SU-DHL-6 (cell line): ENCODE measurements around the gene ANXA11.

ENCODE experiments used
- H2AFZ ChIP-seq: fragments of 200-600 bp; sonication (generic); 2 replicates; pipeline ENCODE4 v1.6.1; 2014; ENCODE audit warnings: low read depth, mild to moderate bottlenecking, moderate library complexity, mixed read lengths, antibody characterized with exemption, low read length; ENCODE audit not compliant: severe bottlenecking
- H3F3A ChIP-seq: fragments of 200-600 bp; shearing (Covaris generic); 2 replicates; pipeline ENCODE4 v1.6.0; 2016; ENCODE audit warnings: antibody characterized with exemption, mild to moderate bottlenecking; ENCODE audit not compliant: insufficient read depth
- H3K27ac ChIP-seq: fragments of 200-600 bp; sonication (generic); 2 replicates; pipeline ENCODE4 v1.5.1; 2016; ENCODE audit warnings: low read depth, mild to moderate bottlenecking, low read length, moderate library complexity, mixed read lengths
- H3K27me3 ChIP-seq: fragments of 200-600 bp; sonication (generic), shearing (Covaris generic); 2 replicates; pipeline ENCODE4 v1.6.0; 2014; ENCODE audit warnings: mild to moderate bottlenecking, low read length
- H3K36me3 ChIP-seq: fragments of 200-600 bp; sonication (generic); 2 replicates; pipeline ENCODE4 v1.6.1; 2014; ENCODE audit warnings: mild to moderate bottlenecking, low read length, mixed read lengths
- H3K4me2 ChIP-seq: fragments of 300-600, 200-600 bp; shearing (Covaris generic), sonication (generic); 2 replicates; pipeline ENCODE4 v1.6.0; 2014; ENCODE audit warnings: low read length, low read depth, mild to moderate bottlenecking; ENCODE audit not compliant: poor library complexity, severe bottlenecking
- H3K4me3 ChIP-seq: fragments of 200-600 bp; sonication (generic); 2 replicates; pipeline ENCODE4 v1.5.1; 2014; ENCODE audit warnings: antibody characterized with exemption, low read length, mild to moderate bottlenecking, mixed read lengths; ENCODE audit not compliant: insufficient read depth, poor library complexity, severe bottlenecking
- H3K79me2 ChIP-seq: fragments of 200-600 bp; sonication (generic); 2 replicates; pipeline ENCODE4 v1.6.1; 2014; ENCODE audit warnings: mild to moderate bottlenecking, low read length, moderate library complexity; ENCODE audit not compliant: insufficient read depth
- H3K9ac ChIP-seq: fragments of 200-600 bp; sonication (generic); 2 replicates; pipeline ENCODE4 v1.7.0; 2014; ENCODE audit warnings: mild to moderate bottlenecking, low read length
- H3K9me2 ChIP-seq: fragments of 200-600 bp; sonication (generic); replicated peaks from 2 replicates; pipeline ENCODE4 v1.6.1; 2014; ENCODE audit warnings: low read length; ENCODE audit not compliant: insufficient read depth
- H3K9me3 ChIP-seq: fragments of 200-600 bp; sonication (generic); 2 replicates; pipeline ENCODE4 v1.6.1; 2014; ENCODE audit warnings: low read length, mixed read lengths; ENCODE audit not compliant: insufficient read depth
- H4K20me1 ChIP-seq: fragments of 200-600 bp; sonication (generic); 2 replicates; pipeline ENCODE4 v1.6.1; 2014; ENCODE audit warnings: low read depth, mild to moderate bottlenecking, antibody characterized with exemption, low read length, moderate library complexity, mixed read lengths
- CTCF ChIP-seq: fragments of 200-600 bp; sonication (generic); IDR thresholded peaks from one replicate; pipeline ENCODE4 v1.5.1; 2017; ENCODE audit warnings: antibody characterized with exemption, mild to moderate bottlenecking, low read length, moderate library complexity; ENCODE audit not compliant: insufficient read depth, poor library complexity, severe bottlenecking
- EZH2phosphoT487 ChIP-seq: fragments of 200-600 bp; sonication (generic), shearing (Covaris generic); conservative IDR thresholded peaks from 2 replicates; pipeline ENCODE4 v1.6.1; 2018; ENCODE audit warnings: mild to moderate bottlenecking, antibody characterized with exemption, low read length, moderate library complexity, mixed read lengths

ANXA11 gene

GRCh38 chr10:80186364-80187012, 18.8 kb downstream of the ANXA11 start:
- peaks cover 15% of the 10 kb centered on the region for H3F3A ChIP-seq
- H3K9me3 ChIP-seq, result no peaks in the 10 kb centered on the region
- H3K4me2 ChIP-seq, result peak overlapping the region; percentile 72
- H3K27me3 ChIP-seq, result no peaks in the 10 kb centered on the region
- TF ChIP-seq EZH2phosphoT487 (no peak), CTCF (no peak)
- H3K9me2 ChIP-seq, result no peaks in the 10 kb centered on the region
- H4K20me1 ChIP-seq, result no peaks in the 10 kb centered on the region
- H2AFZ ChIP-seq, result no peak overlapping the region
- peak overlapping the region; percentile 47; the same call in 1 of the 2 replicates for H3K9ac ChIP-seq
- H3K79me2 ChIP-seq, result peaks cover 86% of the 10 kb centered on the region
- peak overlapping the region; percentile 94 for H3K27ac ChIP-seq
- H3K36me3 ChIP-seq, result no peaks in the 10 kb centered on the region
- no peak overlapping the region for H3K4me3 ChIP-seq

GRCh38 chr10:80185578-80186299, 19.6 kb downstream of the ANXA11 start:
- Histone ChIP-seq H3K9me2 (no peaks in the 10 kb centered on the region), H3K27me3 (no peaks in the 10 kb centered on the region), H2AFZ (no peak overlapping the region), H4K20me1 (no peaks in the 10 kb centered on the region), H3K79me2 (peaks cover 86% of the 10 kb centered on the region), H3K36me3 (no peaks in the 10 kb centered on the region), H3K4me3 (no peak overlapping the region), H3K4me2 (no peak overlapping the region), H3K9me3 (no peaks in the 10 kb centered on the region), H3K27ac (peak overlapping the region; percentile 15; the same call in 1 of the 2 replicates), H3K9ac (no peak overlapping the region), H3F3A (peaks cover 15% of the 10 kb centered on the region)
- no peak for TF ChIP-seq CTCF
- no peak for TF ChIP-seq EZH2phosphoT487

GRCh38 chr10:80184291-80184690, 21.0 kb downstream of the ANXA11 start:
- no peak overlapping the region for H3K27ac ChIP-seq
- H3K9me2 ChIP-seq, result no peaks in the 10 kb centered on the region
- no peaks in the 10 kb centered on the region for H4K20me1 ChIP-seq
- H3K79me2 ChIP-seq, result peaks cover 90% of the 10 kb centered on the region
- H3K27me3 ChIP-seq, result no peaks in the 10 kb centered on the region
- no peaks in the 10 kb centered on the region for H3K9me3 ChIP-seq
- TF ChIP-seq EZH2phosphoT487 (no peak), CTCF (no peak)
- no peak overlapping the region for H3K4me2 ChIP-seq
- no peak overlapping the region for H3K9ac ChIP-seq
- no peak overlapping the region for H3K4me3 ChIP-seq
- H3F3A ChIP-seq, result peaks cover 15% of the 10 kb centered on the region
- H2AFZ ChIP-seq, result no peak overlapping the region
- no peaks in the 10 kb centered on the region for H3K36me3 ChIP-seq
